COR-L47 (cell line): ENCODE data around the gene QSOX2.
"Not testable (repeated sequence)": the region's sequence is repeated elsewhere in the genome, so short reads cannot be mapped to it uniquely, and the experiment has no call there.

Experiments used
- DNase-seq: peaks from one replicate; lab custom pipeline; 2025; lab: John Stamatoyannopoulos, UW

The QSOX2 gene

DNA sequence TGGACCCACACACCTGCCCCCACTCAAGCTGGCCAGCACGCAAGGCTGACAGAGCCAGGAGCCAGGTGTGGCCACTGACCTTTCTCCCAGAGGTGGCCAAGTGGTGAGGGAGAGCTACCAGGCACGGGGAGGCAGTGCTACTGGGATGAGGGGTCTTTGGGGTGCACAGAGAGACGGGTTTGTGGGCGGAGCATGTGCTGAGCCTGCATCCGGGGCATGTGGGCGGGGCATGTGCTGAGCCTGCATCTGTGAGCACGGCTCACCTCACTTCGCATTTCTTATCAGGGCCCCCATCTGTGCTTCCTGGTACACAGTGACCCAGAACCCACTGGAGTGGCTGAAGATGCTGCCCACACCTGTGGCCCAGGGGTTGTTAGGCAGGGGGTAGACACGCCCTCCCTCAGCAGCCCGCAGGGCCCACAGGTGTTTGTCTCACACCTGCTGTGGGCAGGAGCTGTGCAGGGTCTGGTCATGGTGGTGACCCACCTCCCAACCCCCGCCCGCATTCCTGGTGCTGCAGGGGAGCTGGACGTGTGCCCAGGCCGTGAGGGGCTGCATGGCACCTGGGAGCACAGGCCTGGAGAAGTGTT is 36.8 kb upstream of the QSOX2 start:
- peak; percentile 28 for DNase-seq

DNA sequence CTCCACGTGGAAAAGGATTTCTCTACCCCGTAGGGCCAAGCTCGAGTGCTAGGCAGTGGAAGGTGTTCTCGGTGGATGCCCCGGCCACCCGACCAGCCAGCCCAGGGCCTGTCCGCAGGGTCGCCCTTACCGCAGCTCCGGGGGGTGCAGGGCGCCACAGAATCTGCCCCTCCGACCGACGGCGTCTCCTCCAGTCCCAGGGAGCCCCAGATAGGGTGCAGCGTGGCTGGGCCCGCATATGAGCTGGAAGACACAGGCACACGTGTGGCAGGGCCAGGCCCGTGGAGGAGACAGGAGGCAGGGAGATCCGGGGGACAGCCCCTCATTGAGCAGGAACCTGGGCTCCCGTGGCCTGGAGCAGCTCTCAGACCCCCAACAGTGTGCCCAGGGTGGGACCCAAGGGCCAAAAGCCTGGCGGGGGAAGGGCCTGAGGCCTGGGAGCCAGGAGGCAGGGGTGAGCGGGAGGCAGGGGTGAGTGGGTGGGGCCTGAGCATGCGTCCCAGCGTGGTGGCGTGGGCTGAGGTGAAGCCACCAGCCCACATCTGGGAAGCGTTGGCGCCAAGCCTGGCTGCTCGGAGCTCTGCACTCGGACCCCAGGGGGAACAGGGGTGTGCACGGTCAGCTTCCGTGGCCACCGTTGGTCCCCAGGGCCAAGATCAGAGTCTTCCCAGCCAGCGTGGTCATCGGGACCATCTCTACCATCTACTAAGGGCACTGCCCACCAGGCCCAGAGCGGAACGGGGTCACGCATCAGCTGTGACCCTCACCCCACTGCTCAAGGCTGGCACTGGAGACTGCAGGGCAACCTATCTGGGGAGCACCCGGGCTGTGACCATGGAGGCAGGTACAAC is 36.0 kb upstream of the QSOX2 start:
- no peak for DNase-seq

DNA sequence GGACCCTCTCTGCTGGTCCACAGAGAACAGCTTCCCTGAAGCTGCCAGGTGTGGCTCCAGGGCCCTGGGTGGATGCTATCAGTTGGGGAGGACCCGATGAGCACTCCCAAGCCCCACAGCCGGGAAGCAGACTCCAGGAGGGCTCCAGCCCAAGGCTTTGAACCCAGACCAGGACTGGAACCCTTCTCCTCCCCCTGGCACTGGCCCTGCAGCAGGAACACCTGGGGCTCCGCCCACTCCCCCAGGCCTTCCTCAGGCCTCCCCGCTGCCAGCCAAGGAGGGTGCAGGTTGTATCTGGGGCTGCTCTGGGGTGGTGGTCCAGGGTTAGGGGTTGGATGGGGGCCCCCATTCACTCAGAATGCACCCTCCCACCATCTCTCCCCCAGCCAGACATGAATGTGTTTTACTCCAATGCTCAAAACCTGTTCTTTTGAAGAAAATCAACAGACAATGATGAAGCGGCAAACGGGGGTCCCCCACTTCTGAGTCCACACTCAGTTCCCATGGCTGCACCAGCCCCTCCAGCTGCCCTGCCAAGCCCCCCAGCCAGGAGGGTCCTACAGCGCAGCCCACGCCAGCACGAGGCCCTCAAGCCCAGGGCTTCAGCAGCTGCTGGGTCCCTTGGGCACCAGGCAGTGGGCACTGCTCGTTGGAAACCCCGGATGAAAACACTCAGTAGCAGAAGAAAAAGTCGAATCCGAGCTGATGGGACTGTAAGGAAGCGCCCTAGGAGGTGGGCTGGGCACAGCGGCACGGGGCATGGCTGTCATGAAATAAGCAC is 35.1 kb upstream of the QSOX2 start:
- no peak for DNase-seq

DNA sequence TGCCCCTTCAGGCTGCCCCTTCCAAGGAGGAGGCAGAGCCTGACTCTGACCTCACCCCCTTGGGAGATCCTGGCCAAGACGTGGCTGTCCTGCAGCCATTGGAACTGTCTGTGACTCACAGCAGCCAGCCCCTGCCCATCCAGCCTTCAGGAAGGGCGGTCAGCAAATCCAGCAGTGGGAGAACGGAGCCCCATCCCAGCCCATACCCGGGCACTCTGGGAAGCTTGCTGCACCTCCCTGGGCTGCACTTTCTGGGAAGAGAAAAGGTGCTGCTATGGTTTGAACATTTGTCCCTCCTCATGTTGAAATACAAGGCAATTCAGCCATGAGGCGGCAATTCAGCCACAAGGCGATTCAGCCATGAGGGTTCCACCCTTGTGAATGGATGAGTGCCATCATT is 33.9 kb upstream of the QSOX2 start:
- no peak for DNase-seq

DNA sequence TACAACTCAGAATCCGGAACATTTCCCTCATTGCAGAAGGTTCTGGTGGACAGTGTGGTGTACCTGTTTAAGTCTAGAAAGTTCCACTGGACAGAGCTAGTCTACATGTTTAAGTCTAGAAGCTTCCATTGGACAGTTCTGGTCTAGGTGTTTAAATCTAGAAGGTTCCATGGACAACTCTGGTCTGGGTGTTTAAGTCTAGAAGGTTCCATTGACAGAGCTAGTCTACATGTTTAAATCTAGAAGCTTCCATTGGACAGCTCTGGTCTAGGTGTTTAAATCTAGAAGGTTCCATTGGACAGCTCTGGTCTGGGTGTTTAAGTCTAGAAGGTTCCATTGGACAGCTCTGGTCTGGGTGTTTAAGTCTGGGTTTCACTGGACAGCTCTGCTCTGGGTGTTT is 33.3 kb upstream of the QSOX2 start:
- no peak for DNase-seq

DNA sequence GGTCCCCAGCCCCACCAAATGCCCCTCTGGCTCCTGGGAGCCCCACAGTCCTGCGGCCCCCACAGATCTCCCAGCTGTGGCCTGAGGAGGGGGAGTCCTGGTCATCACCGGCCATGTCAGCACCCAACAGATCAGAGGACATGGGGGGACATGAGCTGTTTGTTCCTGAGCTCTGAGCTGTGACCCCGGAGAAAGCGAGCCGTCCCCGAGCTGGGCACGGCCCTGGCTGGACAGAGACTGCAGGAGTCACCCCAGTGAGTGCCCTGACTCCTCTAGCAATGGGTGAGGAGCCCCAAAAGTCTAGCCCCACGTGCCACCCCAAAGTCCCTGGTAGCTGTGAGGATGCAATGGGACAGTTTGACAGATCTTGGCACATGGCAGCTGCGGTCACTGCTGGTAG is 32.6 kb upstream of the QSOX2 start:
- DNase-seq: no peak

DNA sequence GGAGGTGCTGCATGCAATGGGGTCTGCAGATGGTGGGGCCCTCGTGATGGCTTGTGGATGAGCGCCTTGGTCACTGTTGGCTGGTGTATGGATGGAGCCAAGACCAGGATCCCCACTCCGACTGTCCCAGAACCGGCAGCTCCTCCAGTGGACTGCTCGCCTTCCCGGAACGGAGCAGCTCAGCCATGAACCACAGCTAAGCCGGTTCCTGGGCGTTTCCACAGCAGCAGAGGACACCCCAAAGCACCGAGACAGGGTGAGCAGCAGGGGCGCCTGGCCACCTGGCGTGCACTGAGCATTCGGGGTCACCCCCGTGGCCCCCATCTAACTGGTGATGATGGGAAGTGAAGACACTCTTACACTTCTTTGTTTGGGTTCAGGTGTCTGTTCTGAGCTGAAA is 32.1 kb upstream of the QSOX2 start:
- no peak for DNase-seq

DNA sequence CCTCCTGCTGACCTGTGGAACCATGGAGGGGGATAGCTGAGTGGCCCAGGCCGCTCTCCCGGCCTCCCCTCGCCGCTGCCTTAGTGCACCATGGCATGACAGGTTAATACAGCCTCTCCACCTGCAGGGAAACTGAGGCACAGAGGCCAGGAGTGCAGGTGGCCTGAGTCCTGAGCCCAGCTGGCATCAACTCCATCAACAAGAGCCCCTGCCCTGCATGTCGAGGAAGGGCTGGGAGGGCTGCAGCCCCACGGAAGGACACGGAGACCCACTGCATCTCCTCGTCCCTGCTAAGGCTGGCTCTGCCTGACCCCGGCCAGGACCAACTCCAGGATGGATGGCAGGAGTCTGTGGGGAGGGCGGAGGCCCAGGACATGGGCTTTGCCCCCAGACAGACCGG is 31.1 kb upstream of the QSOX2 start:
- DNase-seq: no peak

DNA sequence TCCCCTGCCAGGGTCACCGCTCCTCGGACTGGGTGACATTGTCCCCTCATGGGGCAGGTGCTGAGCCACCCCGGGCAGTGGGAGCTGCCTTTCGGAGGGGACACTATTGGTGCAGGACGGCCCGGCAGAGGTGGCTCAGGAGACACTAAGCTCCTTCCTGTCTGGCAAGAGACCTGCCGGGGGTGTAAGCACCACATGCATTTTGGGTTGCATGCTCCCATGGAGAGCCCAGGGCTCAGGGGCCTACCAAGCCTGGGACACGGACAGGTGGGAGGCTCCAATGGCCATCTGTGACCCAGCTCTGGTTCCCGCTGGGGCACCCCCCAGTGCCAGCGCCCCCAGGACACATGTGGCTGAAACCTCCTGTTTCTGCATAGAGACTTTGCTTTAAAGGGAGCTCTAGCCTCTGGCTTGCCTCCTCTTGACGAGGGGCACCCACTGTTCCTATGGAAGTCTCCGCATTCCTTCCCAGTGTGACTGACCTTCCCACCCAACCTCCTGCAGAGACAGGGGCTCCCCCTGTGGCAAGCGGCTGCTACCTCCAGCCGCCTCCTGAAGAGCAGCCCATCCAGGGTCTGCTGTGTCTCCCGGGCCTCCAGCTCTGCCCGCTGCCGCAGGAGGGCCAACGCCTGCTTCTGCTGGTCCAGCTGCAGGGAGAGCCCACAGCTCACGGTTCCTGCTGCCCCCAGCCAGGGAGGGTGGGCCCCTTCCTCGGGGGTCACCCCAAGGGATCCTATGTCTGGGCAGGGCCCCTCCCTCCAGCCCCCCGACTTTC is 30.2 kb upstream of the QSOX2 start:
- DNase-seq: no peak

DNA sequence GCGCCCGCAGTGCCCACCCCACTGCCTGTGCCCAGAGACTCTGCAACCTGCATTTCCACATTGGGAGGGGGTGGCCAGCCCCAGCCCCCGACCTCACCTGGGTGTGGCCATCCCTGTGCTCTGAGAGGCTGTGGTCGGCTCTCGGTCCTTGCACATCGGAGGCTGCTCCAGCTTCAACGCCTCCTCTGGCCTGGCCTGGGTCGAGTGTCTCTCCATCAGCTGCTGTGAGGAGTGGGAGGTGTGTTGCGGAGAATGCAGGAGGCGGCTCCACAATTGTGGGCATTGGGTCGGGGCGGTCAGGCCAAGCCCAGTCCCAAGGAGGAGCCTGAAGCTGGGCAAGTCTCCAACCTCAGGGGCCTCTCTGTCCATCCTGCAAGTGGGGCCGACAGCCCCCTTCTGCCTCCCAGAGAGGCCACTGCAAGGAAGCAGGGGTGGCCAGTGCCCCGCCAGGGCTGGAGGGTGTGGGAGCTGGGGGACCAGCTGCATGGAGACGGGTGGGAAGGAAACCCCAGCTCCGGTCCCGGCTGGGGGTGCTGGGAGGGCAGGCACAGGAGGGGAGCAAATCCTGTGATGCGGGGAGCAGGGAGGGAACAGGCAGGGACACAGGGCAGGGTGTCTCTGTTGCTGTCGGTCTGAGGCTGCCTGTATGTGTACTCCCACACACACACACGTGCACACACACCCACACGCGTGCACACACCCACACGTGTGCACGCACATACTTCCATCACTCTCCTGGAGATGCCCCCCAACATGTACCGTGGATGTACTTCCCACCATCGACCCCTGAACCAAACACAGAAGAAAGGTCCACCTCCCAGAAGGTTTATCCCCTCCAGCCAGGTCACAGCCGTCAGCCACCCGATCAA is 29.4 kb upstream of the QSOX2 start:
- DNase-seq: no peak

DNA sequence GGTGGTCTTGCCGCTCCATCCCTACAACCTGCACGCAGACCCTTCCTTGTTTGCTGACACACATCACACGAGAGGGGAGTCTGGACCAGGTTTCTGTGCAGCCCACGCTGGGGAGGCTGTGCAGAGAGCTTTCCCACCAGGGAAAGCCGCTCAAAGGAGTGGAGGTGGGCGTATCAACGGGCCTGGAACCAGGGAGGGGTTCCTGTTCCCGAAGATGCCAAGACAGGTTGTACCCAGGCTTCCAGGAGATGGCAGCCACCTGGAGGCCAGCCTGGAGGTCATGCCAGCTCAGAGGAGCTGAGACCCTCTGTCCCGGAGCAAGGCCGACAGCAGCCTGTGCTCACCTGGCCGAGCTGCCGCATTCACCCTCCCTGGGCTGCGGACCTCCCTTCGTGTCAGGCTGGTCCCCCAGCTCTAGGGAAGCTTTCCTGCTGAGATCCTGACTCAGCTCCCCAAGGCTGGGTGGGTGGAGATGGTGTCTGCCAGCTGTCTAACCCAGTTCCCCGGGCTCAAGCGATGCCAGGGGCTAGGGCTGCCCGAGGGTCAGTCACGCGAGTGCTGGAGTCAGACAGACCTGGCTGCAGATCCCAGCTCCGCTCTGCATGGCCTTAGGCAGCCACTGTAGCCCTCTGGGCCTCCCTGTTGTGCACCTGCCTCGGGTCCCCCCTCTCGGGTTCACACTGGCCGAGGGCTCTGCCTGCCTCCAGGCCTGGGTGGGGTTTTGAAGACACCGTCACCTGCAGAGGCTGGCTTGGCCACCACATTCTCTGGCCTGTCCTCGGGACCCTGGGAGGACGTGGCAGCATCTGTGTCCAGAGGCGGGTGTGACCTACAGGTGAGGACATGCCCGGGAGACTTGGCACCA is 28.5 kb upstream of the QSOX2 start:
- no peak for DNase-seq

DNA sequence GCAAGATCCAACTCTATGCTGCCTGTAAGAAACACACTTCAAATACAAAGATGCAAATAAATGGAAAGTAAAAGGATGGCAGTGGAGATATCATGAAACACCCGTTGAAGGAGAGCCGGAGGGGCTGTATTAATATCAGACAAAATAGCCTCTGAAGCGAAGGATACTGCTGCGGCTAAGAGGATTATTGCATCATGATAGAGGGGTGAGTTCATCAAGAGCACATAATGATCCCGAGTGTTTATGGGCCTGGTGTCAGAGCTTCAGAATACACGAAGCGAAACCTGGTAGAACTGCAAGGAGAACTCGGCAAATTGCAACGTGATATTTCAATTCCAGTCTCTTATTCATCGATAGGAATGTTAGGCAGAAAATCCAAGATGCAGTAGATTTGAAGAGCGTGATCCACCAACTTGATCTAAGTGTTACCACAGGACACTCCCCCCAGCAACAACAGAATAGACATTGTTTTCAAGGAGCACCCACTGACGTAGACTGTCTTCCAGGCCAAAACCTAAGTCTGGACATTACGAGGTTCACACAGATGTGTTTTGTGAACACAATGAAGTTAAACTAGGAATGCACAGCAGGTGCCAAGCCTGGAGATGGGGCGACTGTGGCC is 27.7 kb upstream of the QSOX2 start:
- DNase-seq: no peak

DNA sequence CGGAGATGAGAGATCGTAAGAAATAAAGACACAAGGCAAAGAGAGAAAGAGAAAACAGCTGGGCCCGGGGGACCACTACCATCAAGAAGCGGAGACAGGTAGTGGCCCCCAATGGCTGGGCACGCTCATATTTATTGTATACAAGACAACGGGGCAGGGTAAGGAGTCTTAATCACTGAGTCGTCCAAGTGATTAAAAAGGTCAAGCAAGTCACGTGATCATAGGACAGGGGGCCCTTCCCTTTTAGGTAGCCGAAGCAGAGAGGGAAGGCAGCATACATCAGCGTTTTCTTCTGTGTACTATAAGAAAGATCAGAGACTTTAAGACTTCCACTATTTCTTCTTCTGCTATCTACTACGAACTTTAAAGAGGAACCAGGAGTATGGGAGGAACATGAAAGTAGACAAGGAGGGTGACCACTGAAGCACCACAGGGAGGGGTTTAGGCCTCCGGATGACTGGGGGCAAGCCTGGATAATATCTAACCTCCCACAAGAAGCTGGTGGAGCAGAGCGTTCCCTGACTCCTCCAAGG is 24.6 kb upstream of the QSOX2 start:
- DNase-seq: no peak

DNA sequence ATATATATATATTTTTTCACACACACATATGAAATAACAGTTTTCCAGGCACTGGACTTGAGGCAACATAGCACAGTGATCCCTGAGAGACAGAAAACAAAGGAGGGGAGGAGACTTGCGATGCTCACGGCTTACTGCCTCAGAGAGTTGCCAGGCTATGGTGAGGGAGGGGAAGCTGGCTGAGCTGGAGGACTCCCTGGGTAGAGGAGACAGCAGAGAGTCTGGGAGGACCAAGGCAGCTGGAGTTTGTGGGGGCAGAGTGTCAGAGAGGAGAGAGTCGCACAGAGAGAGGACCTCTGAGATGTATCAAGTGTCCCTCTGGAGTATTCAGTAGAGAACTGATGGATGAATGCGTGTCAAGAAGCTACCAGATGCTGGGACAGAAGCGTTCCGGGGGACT is 23.1 kb upstream of the QSOX2 start:
- no peak for DNase-seq

DNA sequence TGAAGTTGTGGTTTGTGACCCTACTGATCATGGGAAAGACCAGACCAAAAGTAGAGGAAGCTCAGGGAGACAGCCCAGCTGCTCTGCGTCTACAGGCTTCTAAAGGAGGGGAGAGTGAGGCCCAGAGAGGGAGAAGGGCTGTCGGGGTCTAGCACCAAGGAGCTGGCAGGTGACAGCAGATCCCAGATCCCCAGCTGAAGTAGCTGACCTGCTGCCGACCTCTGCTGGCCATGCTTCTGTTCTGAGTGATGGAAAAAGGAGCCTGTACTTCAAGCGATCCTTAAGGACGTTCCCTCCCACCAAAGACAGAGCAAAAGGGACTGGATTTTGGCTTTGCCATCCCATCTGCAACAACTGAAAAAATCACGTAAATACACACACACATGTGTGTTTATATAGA is 22.7 kb upstream of the QSOX2 start:
- DNase-seq: no peak

DNA sequence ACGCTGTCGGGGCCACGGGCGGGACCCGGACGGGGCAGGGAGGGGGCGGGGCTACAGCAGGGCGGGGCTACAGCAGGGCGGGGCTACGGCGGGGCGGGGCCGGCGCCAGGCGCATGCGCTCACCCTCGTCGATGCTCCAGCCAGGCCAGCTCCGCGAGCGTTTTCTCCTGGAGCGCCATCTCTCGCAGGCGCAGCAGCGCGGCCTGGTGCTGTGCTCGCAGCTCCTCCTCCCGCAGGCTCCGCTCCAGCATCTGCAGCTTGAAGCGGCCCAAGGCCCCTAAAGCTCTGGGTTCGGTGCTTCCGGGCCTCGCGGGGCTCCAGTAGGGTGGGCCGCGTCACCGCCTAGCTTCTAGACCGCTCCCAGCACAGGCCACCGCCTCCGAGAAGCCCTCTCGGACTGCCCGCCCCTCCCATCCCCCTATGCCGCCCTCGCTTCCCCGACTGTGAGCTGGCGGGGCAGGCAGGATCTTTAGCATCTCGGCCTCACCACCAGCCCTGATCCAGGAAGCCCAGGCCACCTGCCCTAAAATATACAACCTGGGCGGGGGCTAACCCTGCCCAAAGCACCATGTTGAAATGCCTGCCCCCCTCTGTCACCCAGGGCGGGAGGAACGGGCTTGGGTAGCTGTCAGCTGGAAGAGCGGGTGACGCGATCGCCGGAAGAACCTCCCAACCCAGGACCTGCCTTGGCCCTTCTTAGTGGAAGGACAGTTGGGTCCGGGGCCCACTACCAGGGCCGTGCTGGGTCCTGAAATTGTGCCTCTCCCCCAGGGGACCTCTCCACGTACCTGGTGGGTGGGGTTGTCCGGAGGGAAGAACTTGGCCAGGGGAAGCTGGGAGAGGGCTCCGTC is 21.9 kb upstream of the QSOX2 start:
- peak; percentile 21 for DNase-seq

DNA sequence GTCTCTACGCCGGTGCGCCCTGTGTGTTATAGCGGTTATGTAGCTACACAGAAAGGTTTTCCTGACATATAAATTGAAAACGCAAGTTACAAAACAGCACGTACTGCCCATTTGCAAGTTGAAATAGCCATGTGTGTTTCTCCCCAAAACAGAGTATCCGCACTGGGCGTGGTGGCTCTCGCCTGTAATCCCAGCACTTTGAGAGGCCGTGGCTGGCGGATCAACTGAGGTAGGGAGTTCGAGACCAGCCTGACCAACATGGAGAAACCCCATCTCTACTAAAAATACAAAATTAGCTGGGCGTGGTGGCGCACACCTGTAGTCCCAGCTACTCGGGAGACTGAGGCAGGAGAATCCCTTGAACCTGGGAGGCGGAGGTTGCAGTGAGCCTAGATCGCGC is 21.0 kb upstream of the QSOX2 start:
- not testable (repeated sequence) for DNase-seq

DNA sequence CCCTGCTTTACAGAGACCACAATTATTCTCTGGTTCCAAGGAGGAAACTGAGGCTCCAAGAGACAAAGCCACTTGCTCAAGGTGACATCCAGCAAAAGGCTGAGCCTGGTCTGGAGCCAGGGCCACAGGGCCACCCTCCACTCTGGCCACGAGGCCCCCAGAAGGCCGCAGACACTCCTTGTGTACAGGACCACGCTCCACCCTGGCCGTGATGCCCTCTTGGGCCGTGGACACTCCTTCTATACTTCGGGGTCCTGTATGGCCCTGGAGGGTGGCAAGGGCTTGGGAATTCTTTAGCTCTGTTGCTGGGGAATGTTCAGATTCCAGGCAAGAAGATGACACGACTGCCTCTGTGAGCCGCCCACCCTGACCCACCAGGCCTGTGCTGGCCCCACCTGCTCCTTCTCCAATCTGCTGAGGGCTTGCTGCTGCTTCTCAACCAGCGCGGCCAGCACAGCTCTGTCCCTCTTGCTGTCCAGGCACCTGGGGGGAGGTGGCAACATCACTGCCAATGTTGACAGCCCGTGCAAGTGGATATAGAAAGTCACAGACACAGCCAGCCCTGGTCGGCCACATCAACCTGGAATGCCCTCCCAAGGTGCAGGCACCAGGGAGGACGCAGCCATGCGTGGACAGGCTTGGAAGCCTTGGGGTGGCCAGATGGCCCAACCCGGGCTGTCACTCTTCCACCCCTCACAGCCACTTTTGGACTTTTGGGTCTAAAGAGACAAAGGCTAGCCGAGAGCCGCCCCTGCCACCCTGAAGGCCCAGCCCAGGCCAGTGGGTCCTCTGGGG is 20.1 kb upstream of the QSOX2 start:
- no peak for DNase-seq
